Esophagus muscularis mucosa (tissue), 4 donors: Measurements from ENCODE around the gene CCDC61.

Experiments
- CTCF ChIP-seq, 3 experiments: fragments of 200-600 bp in 2 of 3; fragments of 450-650 bp in 1 of 3; sonication (generic) in 2 of 3; IDR thresholded peaks; one replicate each; pipeline ENCODE4 v1.5.1; 2017 to 2019; ENCODE audit warnings: antibody characterized with exemption in 3 of 3, mild to moderate bottlenecking in 2 of 3, moderate library complexity in 1 of 3
- EP300 ChIP-seq: sonication (generic); formaldehyde crosslinking; IDR thresholded peaks from one replicate; pipeline ENCODE4 v1.6.1; 2017; ENCODE audit warnings: antibody characterized with exemption
- POLR2A ChIP-seq: fragments of 450-650 bp; IDR thresholded peaks from one replicate; pipeline ENCODE4 v1.6.1; 2017; ENCODE audit warnings: antibody characterized with exemption, moderate library complexity, mild to moderate bottlenecking, low read depth
- POLR2AphosphoS5 ChIP-seq, 2 donors: sonication (generic); formaldehyde crosslinking; IDR thresholded peaks; one replicate each; pipeline ENCODE4 v1.6.1; 2017; ENCODE audit warnings: antibody characterized with exemption in 2 of 2

- TF ChIP-seq CTCF (IDR thresholded peaks at IDR 0.05), result no peak
- TF ChIP-seq POLR2A, result no peak
- no peak for TF ChIP-seq EP300
- TF ChIP-seq POLR2AphosphoS5 (IDR thresholded peaks at IDR 0.05), result no peak
Observed at GRCh38 chr19:46000491-46001246, 5.4 kb downstream of the CCDC61 start.
